ENCODE results near the gene RAPGEF2. TPM values are rescaled to one million over a fixed set of nuclear protein-coding genes. Genes with fewer than 3 reads are reported as not detected.

Gene RAPGEF2
- total RNA-seq, 1 donor: 50.3 TPM

DNA sequence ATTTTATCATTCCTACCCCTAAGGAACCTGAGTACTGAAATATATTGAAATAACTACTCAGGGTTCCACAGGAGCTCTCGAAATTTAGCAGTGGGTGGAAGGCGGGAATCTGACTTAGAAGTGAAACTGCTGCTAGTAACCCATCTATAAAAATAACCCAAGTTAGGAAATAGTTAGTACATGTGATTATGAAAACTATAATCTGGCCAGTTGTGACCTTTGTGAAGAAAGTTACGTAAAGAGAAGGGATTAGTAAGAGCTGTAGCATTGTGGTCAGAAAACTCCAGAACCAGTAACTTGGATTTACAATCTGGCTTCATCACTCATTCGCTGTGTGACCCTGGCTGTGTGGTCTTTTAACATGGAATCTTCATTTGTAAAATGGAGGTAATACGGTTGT is 175.5 kb downstream of the RAPGEF2 start:
- DNase-seq (ENCODE audit: insufficient read length, low spot score, missing footprints): no peak
- no peaks in the 10 kb centered on the region for H4K20me1 ChIP-seq (ENCODE audit: insufficient read depth, low read length)
- H3K27ac ChIP-seq (ENCODE audit: low read depth, low read length): no peak overlapping the region
- H3K79me2 ChIP-seq (ENCODE audit: insufficient read depth, low read length): no peaks in the 10 kb centered on the region
- no peak overlapping the region for H3K4me3 ChIP-seq (ENCODE audit: insufficient read depth, low read length)
- no peaks in the 10 kb centered on the region for H3K27me3 ChIP-seq (ENCODE audit: insufficient read depth, low read length)
- peaks cover 26% of the 10 kb centered on the region for H3K4me1 ChIP-seq (ENCODE audit: insufficient read depth, low read length)
- no peak overlapping the region for H2AFZ ChIP-seq (ENCODE audit: low read length)
- TF ChIP-seq, protein P1, sequence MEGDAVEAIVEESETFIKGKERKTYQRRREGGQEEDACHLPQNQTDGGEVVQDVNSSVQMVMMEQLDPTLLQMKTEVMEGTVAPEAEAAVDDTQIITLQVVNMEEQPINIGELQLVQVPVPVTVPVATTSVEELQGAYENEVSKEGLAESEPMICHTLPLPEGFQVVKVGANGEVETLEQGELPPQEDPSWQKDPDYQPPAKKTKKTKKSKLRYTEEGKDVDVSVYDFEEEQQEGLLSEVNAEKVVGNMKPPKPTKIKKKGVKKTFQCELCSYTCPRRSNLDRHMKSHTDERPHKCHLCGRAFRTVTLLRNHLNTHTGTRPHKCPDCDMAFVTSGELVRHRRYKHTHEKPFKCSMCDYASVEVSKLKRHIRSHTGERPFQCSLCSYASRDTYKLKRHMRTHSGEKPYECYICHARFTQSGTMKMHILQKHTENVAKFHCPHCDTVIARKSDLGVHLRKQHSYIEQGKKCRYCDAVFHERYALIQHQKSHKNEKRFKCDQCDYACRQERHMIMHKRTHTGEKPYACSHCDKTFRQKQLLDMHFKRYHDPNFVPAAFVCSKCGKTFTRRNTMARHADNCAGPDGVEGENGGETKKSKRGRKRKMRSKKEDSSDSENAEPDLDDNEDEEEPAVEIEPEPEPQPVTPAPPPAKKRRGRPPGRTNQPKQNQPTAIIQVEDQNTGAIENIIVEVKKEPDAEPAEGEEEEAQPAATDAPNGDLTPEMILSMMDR (IDR thresholded peaks at IDR 0.05; ENCODE audit: extremely low read depth, low read depth, low read length): no peak
- H3K4me2 ChIP-seq (ENCODE audit: insufficient read depth, low read length): no peak overlapping the region
- no peaks in the 10 kb centered on the region for H3K9me3 ChIP-seq (ENCODE audit: low read depth, low read length)
- no peaks in the 10 kb centered on the region for H3K36me3 ChIP-seq (ENCODE audit: insufficient read depth, low read length)

DNA sequence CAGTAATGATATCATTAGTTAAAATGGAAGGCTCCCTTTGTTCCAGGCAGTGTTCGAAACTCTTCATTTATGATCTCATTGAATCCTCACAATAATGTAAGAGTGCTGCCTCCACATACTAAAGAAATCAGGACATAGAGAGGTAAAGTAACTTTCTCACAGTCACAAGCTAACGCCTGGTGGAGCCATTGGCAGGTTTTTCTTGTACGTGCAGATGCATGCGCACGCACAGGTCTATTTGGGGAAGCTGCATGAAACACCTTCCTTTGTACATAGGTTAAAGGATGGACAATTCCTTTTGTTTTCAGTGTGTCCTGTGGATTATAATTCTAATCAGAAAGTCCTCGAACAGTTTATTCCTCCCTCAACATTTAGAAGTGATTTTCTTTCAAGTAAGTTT is 176.2 kb downstream of the RAPGEF2 start:
- H3K4me3 ChIP-seq (ENCODE audit: insufficient read depth, low read length): no peak overlapping the region

DNA sequence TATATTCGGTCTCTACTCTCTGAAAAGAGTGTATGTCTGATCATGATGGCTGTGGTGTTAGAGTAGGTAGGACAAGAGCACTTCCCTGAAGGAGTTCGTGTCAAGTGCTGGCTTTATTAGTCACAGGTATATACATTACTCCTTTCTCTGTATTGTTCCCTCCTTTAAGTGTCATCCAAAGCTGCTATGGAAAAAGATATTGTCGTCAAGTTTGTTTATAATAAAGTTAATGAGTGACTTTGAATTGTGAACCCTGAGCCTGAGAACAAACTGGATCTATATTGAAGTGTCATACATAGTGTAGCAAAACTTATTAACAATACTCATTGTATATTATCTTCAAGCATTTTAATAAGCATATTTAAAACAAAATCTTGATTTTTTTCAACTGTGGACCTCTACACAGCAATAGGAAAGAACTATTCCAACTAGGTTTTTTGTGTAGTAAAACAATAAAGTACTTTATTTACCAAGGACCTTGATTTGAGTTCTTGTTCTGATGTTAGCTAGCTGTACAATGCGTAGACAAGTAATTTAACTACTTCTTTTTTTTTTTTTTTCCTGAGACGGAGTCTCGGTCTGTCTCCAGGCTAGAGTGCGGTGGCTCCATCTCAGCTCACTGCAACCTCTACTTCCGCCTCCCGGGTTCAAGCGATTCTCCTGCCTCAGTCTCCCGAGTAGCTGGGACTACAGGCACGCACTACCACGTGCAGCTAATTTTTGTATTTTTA is 177.7 kb downstream of the RAPGEF2 start:
- H3K27ac ChIP-seq (ENCODE audit: low read depth, low read length): no peak overlapping the region
- no peak for DNase-seq (ENCODE audit: insufficient read length, low spot score, missing footprints)
- peaks cover 23% of the 10 kb centered on the region for H3K4me1 ChIP-seq (ENCODE audit: insufficient read depth, low read length)
- no peaks in the 10 kb centered on the region for H4K20me1 ChIP-seq (ENCODE audit: insufficient read depth, low read length)
- no peak overlapping the region for H3K4me2 ChIP-seq (ENCODE audit: insufficient read depth, low read length)
- no peaks in the 10 kb centered on the region for H3K27me3 ChIP-seq (ENCODE audit: insufficient read depth, low read length)
- no peak overlapping the region for H2AFZ ChIP-seq (ENCODE audit: low read length)
- H3K4me3 ChIP-seq (ENCODE audit: insufficient read depth, low read length): no peak overlapping the region
- no peaks in the 10 kb centered on the region for H3K36me3 ChIP-seq (ENCODE audit: insufficient read depth, low read length)
- no peaks in the 10 kb centered on the region for H3K9me3 ChIP-seq (ENCODE audit: low read depth, low read length)
- TF ChIP-seq, protein P1 (IDR thresholded peaks at IDR 0.05; ENCODE audit: extremely low read depth, low read depth, low read length): no peak
- peaks cover 2% of the 10 kb centered on the region for H3K79me2 ChIP-seq (ENCODE audit: insufficient read depth, low read length)

More for the DNA sequence above, 176.2 kb downstream of the RAPGEF2 start:
- Histone ChIP-seq H4K20me1 (ENCODE audit: insufficient read depth, low read length) (no peaks in the 10 kb centered on the region), H2AFZ (ENCODE audit: low read length) (no peak overlapping the region), H3K36me3 (ENCODE audit: insufficient read depth, low read length) (no peaks in the 10 kb centered on the region), H3K79me2 (ENCODE audit: insufficient read depth, low read length) (peaks cover under 1% of the 10 kb centered on the region), H3K4me1 (ENCODE audit: insufficient read depth, low read length) (peaks cover 26% of the 10 kb centered on the region), H3K4me2 (ENCODE audit: insufficient read depth, low read length) (no peak overlapping the region), H3K27me3 (ENCODE audit: insufficient read depth, low read length) (no peaks in the 10 kb centered on the region), H3K27ac (ENCODE audit: low read depth, low read length) (no peak overlapping the region), H3K9me3 (ENCODE audit: low read depth, low read length) (no peaks in the 10 kb centered on the region)
- no peak for DNase-seq (ENCODE audit: insufficient read length, low spot score, missing footprints)
- TF ChIP-seq, protein P1 (IDR thresholded peaks at IDR 0.05; ENCODE audit: extremely low read depth, low read depth, low read length): no peak

DNA sequence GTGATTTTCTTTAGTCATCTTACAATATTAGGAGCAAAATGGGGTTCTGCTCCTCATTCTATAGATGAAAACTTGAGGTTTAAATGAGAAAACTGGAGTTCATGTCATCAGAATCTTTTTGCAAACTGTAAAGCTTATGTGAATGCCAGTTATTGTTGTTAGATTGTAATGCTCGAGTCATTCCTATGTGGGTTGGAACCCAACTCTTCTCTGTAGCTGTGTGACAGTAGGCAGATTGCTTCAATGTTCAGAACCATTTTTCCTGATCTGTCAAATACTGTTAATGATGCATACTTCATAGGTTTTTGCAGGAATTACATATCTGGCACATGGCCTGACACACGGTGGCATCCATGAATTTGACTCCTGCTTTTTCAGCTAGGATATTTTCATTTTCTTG is 178.9 kb downstream of the RAPGEF2 start:
- peaks cover 2% of the 10 kb centered on the region for H3K79me2 ChIP-seq (ENCODE audit: insufficient read depth, low read length)
- DNase-seq (ENCODE audit: insufficient read length, low spot score, missing footprints): no peak
- H3K4me3 ChIP-seq (ENCODE audit: insufficient read depth, low read length): no peak overlapping the region

More for the DNA sequence above, 178.9 kb downstream of the RAPGEF2 start:
- H3K9me3 ChIP-seq (ENCODE audit: low read depth, low read length): no peaks in the 10 kb centered on the region
- H3K4me2 ChIP-seq (ENCODE audit: insufficient read depth, low read length): peak overlapping the region; percentile 6
- no peaks in the 10 kb centered on the region for H4K20me1 ChIP-seq (ENCODE audit: insufficient read depth, low read length)
- H3K4me1 ChIP-seq (ENCODE audit: insufficient read depth, low read length): peaks cover 23% of the 10 kb centered on the region
- TF ChIP-seq, protein P1 (IDR thresholded peaks at IDR 0.05; ENCODE audit: extremely low read depth, low read depth, low read length): no peak
- no peaks in the 10 kb centered on the region for H3K27me3 ChIP-seq (ENCODE audit: insufficient read depth, low read length)
- no peak overlapping the region for H2AFZ ChIP-seq (ENCODE audit: low read length)
- H3K36me3 ChIP-seq (ENCODE audit: insufficient read depth, low read length): no peaks in the 10 kb centered on the region
- peak overlapping the region; percentile 16 for H3K27ac ChIP-seq (ENCODE audit: low read depth, low read length)

All from osteoblast (primary cell).